ENCODE results near the gene ZNF3. TPM values are rescaled to one million over a fixed set of nuclear protein-coding genes. Genes with fewer than 3 reads are reported as not detected.

ZNF3 gene
- polyA plus RNA-seq, 4 donors, result 20.3 to 55.2 (median 27.2) TPM

DNA sequence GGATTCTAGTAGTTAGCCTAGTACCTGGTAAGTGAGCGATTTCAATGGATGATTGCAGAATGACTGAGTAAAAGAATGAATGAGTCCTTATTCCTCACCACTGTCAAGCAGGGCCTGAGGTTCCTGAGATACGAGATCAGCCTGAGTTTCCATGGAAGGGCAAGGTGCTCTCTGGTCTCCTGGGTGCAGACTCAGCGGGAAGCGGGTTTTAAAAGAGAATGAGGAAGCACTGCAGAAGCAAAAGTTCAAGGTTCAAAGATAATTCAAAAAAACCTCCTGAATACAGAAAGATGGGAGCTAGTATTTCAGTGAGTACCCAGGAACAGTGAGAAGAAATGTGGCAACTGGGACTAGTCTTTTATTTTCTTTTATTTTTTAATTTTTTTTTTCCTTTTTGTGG is 4.3 kb downstream of the ZNF3 start:
- DNase-seq (peak; percentile 78 to 94), FAIRE-seq (no peak)
- peaks cover 21 to 77% (median 35%) of the 10 kb centered on the region in 3 donors for H3K36me3 ChIP-seq (ENCODE audit: control insufficient read depth in 3 of 3, insufficient read depth in 2 of 3, low read depth in 1 of 3, low read length in 3 of 3)
- 37 to 74% (median 57%) methylated on average over 4 of the region's 4 CpGs for WGBS, 3 donors
- no peak overlapping the region for H3K4me3 ChIP-seq (ENCODE audit: low read depth in 1 of 3, low read length in 3 of 3)
- H3K27me3 ChIP-seq (ENCODE audit: control insufficient read depth in 3 of 3, insufficient read depth in 3 of 3, low read length in 3 of 3), result peaks cover 0 to 2% (median 0%) of the 10 kb centered on the region in 3 donors
- H3K27ac ChIP-seq (ENCODE audit: low read depth in 1 of 3, low read length in 2 of 3), result peak overlapping the region in 1 of 3 donors; percentile 90
- peaks cover 0 to 31% of the 10 kb centered on the region in 2 donors for H3K9me3 ChIP-seq (ENCODE audit: control insufficient read depth in 2 of 2, insufficient read depth in 1 of 2, low read depth in 1 of 2, low read length in 1 of 2)
- peaks cover 0 to 42% (median 2%) of the 10 kb centered on the region in 3 donors for H3K4me1 ChIP-seq (ENCODE audit: control insufficient read depth in 3 of 3, insufficient read depth in 2 of 3, low read depth in 1 of 3, low read length in 2 of 3)

DNA sequence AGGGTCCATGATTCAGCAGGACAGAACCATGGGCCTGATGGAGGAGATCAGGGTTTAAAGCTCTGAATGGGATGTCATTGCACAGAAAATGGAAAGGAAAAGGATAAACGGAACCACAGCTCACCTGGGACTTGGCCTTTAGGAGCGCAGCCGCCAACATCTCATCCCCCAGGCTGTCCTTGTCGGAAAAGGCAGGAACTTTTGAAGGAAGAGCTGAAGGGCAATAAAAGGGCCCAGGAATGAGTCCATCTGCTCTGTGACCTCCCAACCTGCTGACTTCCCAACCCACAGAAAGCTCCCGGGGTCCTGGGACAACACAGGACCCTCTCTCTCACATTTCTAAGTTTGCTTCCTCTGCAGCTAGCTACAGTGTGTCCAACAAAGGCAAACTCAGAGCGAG is 6.1 kb downstream of the ZNF3 start:
- DNase-seq, result no peak
- Histone ChIP-seq H3K27ac (ENCODE audit: low read depth in 1 of 3, low read length in 2 of 3) (no peak overlapping the region), H3K36me3 (ENCODE audit: control insufficient read depth in 3 of 3, insufficient read depth in 2 of 3, low read depth in 1 of 3, low read length in 3 of 3) (peaks cover 35 to 94% (median 53%) of the 10 kb centered on the region in 3 donors), H3K27me3 (ENCODE audit: control insufficient read depth in 3 of 3, insufficient read depth in 3 of 3, low read length in 3 of 3) (peaks cover 0 to 2% (median 0%) of the 10 kb centered on the region in 3 donors), H3K4me3 (ENCODE audit: low read depth in 1 of 3, low read length in 3 of 3) (no peak overlapping the region), H3K4me1 (ENCODE audit: control insufficient read depth in 3 of 3, insufficient read depth in 2 of 3, low read depth in 1 of 3, low read length in 2 of 3) (peaks cover 0 to 37% (median 2%) of the 10 kb centered on the region in 3 donors), H3K9me3 (ENCODE audit: control insufficient read depth in 2 of 2, insufficient read depth in 1 of 2, low read depth in 1 of 2, low read length in 1 of 2) (peaks cover 2 to 49% of the 10 kb centered on the region in 2 donors)
- WGBS, 3 donors, result 95 to 99% (median 96%) methylated on average over 6 of the region's 6 CpGs
- no peak for FAIRE-seq

DNA sequence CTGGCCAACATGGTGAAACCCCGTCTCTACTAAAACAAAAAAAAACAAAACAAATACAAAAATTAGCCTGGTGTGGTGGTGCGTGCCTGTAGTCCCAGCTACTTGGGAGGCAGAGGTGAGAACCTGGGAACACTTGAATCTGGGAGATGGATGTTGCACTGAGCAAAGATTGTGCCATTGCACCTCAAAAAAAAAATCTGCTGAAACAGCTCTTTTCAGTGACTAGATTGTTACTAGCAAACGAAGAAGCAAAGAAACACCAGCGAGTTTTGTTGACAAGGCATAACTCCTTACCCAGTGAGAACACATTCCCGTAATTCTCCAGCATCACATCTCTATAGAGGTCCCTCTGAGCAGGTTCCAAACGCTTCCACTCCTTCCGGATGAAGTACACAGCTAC is 6.7 kb downstream of the ZNF3 start:
- H3K27me3 ChIP-seq (ENCODE audit: control insufficient read depth in 3 of 3, insufficient read depth in 3 of 3, low read length in 3 of 3), result peaks cover 0 to 2% (median 0%) of the 10 kb centered on the region in 3 donors
- no peak overlapping the region for H3K27ac ChIP-seq (ENCODE audit: low read depth in 1 of 3, low read length in 2 of 3)
- DNase-seq (no peak), FAIRE-seq (no peak)
- H3K36me3 ChIP-seq (ENCODE audit: control insufficient read depth in 3 of 3, insufficient read depth in 2 of 3, low read depth in 1 of 3, low read length in 3 of 3), result peaks cover 35 to 94% (median 58%) of the 10 kb centered on the region in 3 donors
- no peak overlapping the region for H3K4me3 ChIP-seq (ENCODE audit: low read depth in 1 of 3, low read length in 3 of 3)
- WGBS, 3 donors, result 98% methylated on average over 7 of the region's 7 CpGs
- H3K9me3 ChIP-seq (ENCODE audit: control insufficient read depth in 2 of 2, insufficient read depth in 1 of 2, low read depth in 1 of 2, low read length in 1 of 2), result peaks cover 2 to 55% of the 10 kb centered on the region in 2 donors
- peaks cover 0 to 31% (median 2%) of the 10 kb centered on the region in 3 donors for H3K4me1 ChIP-seq (ENCODE audit: control insufficient read depth in 3 of 3, insufficient read depth in 2 of 3, low read depth in 1 of 3, low read length in 2 of 3)

DNA sequence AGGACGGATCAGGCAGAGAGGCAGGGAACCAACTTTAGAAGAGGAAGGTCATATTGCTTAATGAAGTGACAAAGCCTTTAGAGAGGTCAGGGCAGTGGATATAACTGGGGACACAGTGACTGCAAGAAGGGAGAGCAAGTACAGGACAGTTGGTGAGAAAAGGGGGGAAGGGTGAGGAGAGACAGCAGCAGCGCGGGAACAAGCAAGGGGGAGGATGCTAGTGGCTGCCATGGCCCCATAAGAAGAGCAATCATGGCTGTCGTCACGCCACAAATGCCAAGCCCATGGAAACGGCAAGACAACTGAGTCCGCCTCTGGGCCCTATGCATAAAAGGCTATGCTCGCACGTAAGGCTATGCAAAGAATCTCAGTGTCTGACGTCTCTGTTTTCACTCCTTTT is 9.1 kb downstream of the ZNF3 start:
- peaks cover 0 to 9% (median 0%) of the 10 kb centered on the region in 3 donors for H3K4me1 ChIP-seq (ENCODE audit: control insufficient read depth in 3 of 3, insufficient read depth in 2 of 3, low read depth in 1 of 3, low read length in 2 of 3)
- DNase-seq, result no peak
- no peak overlapping the region for H3K4me3 ChIP-seq (ENCODE audit: low read depth in 1 of 3, low read length in 3 of 3)
- no peak for FAIRE-seq
- H3K9me3 ChIP-seq (ENCODE audit: control insufficient read depth in 2 of 2, insufficient read depth in 1 of 2, low read depth in 1 of 2, low read length in 1 of 2), result peaks cover 2 to 64% of the 10 kb centered on the region in 2 donors
- H3K27ac ChIP-seq (ENCODE audit: low read depth in 1 of 3, low read length in 2 of 3), result no peak overlapping the region
- peaks cover 36 to 93% (median 59%) of the 10 kb centered on the region in 3 donors for H3K36me3 ChIP-seq (ENCODE audit: control insufficient read depth in 3 of 3, insufficient read depth in 2 of 3, low read depth in 1 of 3, low read length in 3 of 3)
- 95 to 100% (median 99%) methylated on average over 10 of the region's 10 CpGs for WGBS, 3 donors
- H3K27me3 ChIP-seq (ENCODE audit: control insufficient read depth in 3 of 3, insufficient read depth in 3 of 3, low read length in 3 of 3), result peaks cover 0 to 2% (median 0%) of the 10 kb centered on the region in 3 donors

DNA sequence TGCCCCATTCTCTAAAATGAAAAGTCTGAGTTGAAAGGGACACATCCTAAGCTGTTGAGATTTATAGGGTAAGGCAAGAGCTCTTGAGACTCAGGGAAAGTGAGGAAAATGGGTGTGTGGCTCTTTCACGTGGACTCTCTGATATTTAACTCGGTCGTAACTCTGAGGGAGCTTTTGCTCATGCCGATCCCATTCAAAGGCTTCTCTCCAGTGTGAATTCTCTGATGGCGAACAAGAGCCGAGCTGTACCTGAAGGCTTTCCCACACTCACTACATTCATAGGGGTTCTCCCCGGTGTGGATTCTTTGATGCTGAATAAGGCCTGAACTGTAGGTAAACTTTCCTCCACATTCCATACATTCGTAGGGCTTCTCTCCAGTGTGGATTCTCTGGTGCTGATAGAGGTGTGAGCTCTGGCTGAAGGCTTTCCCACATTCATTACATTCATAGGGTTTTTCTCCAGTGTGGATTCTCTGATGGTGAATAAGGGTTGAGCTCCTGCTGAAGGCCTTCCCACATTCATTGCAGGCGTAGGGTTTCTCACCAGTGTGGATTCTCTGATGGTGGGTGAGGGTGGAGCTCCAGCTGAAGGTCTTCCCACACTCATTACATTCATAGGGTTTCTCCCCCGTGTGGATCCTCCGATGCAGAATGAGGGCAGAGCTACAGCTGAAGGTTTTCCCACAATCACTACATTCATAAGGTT is 10.4 kb downstream of the ZNF3 start:
- Histone ChIP-seq H3K4me1 (ENCODE audit: control insufficient read depth in 3 of 3, insufficient read depth in 2 of 3, low read depth in 1 of 3, low read length in 2 of 3) (no peaks in the 10 kb centered on the region), H3K27me3 (ENCODE audit: control insufficient read depth in 3 of 3, insufficient read depth in 3 of 3, low read length in 3 of 3) (peaks cover 0 to 2% (median 0%) of the 10 kb centered on the region in 3 donors), H3K27ac (ENCODE audit: low read depth in 1 of 3, low read length in 2 of 3) (no peak overlapping the region), H3K36me3 (ENCODE audit: control insufficient read depth in 3 of 3, insufficient read depth in 2 of 3, low read depth in 1 of 3, low read length in 3 of 3) (peaks cover 36 to 82% (median 56%) of the 10 kb centered on the region in 3 donors), H3K9me3 (ENCODE audit: control insufficient read depth in 2 of 2, insufficient read depth in 1 of 2, low read depth in 1 of 2, low read length in 1 of 2) (peaks cover 2 to 64% of the 10 kb centered on the region in 2 donors), H3K4me3 (ENCODE audit: low read depth in 1 of 3, low read length in 3 of 3) (no peak overlapping the region)
- FAIRE-seq (no peak), DNase-seq (no peak)
- WGBS, 3 donors, result 98 to 99% (median 98%) methylated on average over 11 of the region's 11 CpGs

DNA sequence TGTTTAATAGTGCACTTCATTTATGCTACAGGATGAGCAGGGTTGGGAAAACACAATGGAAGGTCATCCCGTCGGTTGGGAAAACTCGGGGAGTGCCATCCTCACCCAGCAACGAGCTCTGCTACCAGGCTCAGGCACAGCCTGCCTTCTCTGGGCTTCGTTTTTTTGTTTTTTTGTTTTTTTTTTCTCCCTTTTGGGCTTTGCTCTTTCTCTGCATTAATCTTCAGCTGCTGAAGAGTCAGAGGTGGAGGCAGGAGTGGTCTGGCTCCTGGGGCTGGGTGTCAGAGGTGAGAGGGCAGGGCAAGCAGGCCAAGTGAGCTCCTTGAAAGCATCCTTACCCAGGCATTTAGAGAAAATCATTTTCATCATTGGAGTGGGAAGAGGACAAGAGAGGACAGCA is 11.5 kb downstream of the ZNF3 start:
- WGBS, 3 donors, result 95 to 97% (median 96%) methylated on average over 5 of the region's 5 CpGs
- DNase-seq (no peak), FAIRE-seq (no peak)
- H3K9me3 ChIP-seq (ENCODE audit: control insufficient read depth in 2 of 2, insufficient read depth in 1 of 2, low read depth in 1 of 2, low read length in 1 of 2), result peaks cover 2 to 57% of the 10 kb centered on the region in 2 donors
- H3K27ac ChIP-seq (ENCODE audit: low read depth in 1 of 3, low read length in 2 of 3), result no peak overlapping the region
- H3K27me3 ChIP-seq (ENCODE audit: control insufficient read depth in 3 of 3, insufficient read depth in 3 of 3, low read length in 3 of 3), result peaks cover 0 to 2% (median 0%) of the 10 kb centered on the region in 3 donors
- no peak overlapping the region for H3K4me3 ChIP-seq (ENCODE audit: low read depth in 1 of 3, low read length in 3 of 3)
- peaks cover 34 to 79% (median 49%) of the 10 kb centered on the region in 3 donors for H3K36me3 ChIP-seq (ENCODE audit: control insufficient read depth in 3 of 3, insufficient read depth in 2 of 3, low read depth in 1 of 3, low read length in 3 of 3)
- H3K4me1 ChIP-seq (ENCODE audit: control insufficient read depth in 3 of 3, insufficient read depth in 2 of 3, low read depth in 1 of 3, low read length in 2 of 3), result no peaks in the 10 kb centered on the region

DNA sequence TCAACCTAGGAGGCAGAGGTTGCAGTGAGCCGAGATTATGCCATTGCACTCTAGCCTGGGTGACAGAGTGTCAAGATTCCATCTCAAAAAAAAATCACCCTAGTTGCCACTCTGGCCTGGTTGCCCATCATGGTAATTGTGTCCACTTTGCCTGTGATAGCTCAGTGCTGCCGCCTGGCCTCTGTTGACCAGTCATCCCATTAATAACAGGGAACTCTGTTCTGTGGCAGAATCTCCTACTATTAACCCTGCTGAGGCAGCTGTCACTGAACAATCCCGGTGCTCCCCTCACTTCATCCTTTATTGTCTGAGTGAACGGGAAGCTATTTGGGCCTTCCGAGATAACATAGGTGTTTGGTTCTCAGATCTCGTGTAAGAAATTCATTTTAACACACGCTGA is 14.6 kb downstream of the ZNF3 start:
- no peaks in the 10 kb centered on the region for H3K27me3 ChIP-seq (ENCODE audit: control insufficient read depth in 3 of 3, insufficient read depth in 3 of 3, low read length in 3 of 3)
- H3K27ac ChIP-seq (ENCODE audit: low read depth in 1 of 3, low read length in 2 of 3), result no peak overlapping the region
- DNase-seq, result no peak
- 89 to 94% (median 91%) methylated on average over 7 of the region's 7 CpGs for WGBS, 3 donors
- no peak overlapping the region for H3K4me3 ChIP-seq (ENCODE audit: low read depth in 1 of 3, low read length in 3 of 3)
- peaks cover 14 to 73% (median 26%) of the 10 kb centered on the region in 3 donors for H3K36me3 ChIP-seq (ENCODE audit: control insufficient read depth in 3 of 3, insufficient read depth in 2 of 3, low read depth in 1 of 3, low read length in 3 of 3)
- H3K4me1 ChIP-seq (ENCODE audit: control insufficient read depth in 3 of 3, insufficient read depth in 2 of 3, low read depth in 1 of 3, low read length in 2 of 3), result no peaks in the 10 kb centered on the region
- peaks cover 2 to 31% of the 10 kb centered on the region in 2 donors for H3K9me3 ChIP-seq (ENCODE audit: control insufficient read depth in 2 of 2, insufficient read depth in 1 of 2, low read depth in 1 of 2, low read length in 1 of 2)
- FAIRE-seq, result no peak

DNA sequence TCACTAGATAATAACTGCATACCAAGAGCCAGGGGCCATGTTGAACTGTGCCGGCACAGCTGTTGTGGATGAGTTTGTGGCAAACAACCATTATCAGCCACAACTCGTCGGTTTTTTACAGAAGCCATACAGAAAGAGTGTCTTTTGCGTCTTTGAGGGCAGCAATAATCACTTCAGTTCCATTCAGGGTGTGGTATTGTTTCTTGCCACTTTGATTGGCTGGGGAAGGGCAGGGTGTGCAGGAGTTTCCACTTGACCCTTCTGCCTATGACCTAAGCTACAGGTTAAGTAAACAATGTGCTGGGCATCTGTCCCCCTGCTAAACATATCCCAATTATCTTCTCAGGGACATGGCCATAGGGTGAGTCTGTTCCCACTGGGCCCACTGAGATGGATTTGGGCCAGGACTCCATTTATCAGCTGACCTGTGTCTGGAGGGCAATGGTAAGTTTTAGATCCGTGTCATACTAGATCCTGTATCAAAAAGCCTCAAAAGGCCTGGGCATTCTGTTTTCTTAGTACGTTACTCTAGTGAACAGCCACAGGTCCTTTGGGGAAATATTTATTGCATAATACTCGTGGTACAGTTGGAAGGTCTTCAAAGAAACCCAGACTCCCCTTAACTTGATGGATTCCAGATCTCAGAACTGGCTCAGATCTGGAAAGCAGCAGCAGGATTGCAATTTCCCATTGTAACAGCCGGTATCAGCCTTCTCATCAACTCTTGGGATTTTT is 15.9 kb downstream of the ZNF3 start:
- Histone ChIP-seq H3K4me3 (ENCODE audit: low read depth in 1 of 3, low read length in 3 of 3) (no peak overlapping the region), H3K36me3 (ENCODE audit: control insufficient read depth in 3 of 3, insufficient read depth in 2 of 3, low read depth in 1 of 3, low read length in 3 of 3) (peaks cover 2 to 71% (median 12%) of the 10 kb centered on the region in 3 donors), H3K27ac (ENCODE audit: low read depth in 1 of 3, low read length in 2 of 3) (peak overlapping the region in 2 of 3 donors; percentile 11 to 19), H3K4me1 (ENCODE audit: control insufficient read depth in 3 of 3, insufficient read depth in 2 of 3, low read depth in 1 of 3, low read length in 2 of 3) (no peaks in the 10 kb centered on the region), H3K9me3 (ENCODE audit: control insufficient read depth in 2 of 2, insufficient read depth in 1 of 2, low read depth in 1 of 2, low read length in 1 of 2) (peaks cover 0 to 17% of the 10 kb centered on the region in 2 donors), H3K27me3 (ENCODE audit: control insufficient read depth in 3 of 3, insufficient read depth in 3 of 3, low read length in 3 of 3) (no peaks in the 10 kb centered on the region)
- FAIRE-seq, result no peak
- no peak for DNase-seq
- whole genome bisulfite sequencing, 3 donors, result 53 to 82% (median 80%) methylated on average over 8 of the region's 8 CpGs
